A549 (cell line): ENCODE data around the gene CCL1.

Source experiments
- BHLHE40 ChIP-seq: IDR thresholded peaks from 2 replicates; pipeline ENCODE4 v1.6.1; 2012; ENCODE audit warnings: low read depth, low read length, inconsistent platforms
- EHMT2 ChIP-seq: fragments of 200-600 bp; sonication (generic); IDR thresholded peaks from 2 replicates; pipeline ENCODE4 v1.6.1; 2016; ENCODE audit warnings: antibody characterized with exemption, low read depth, mild to moderate bottlenecking, moderate library complexity
- EP300 ChIP-seq, 2 experiments: fragments of >200 bp; sonication (Bioruptor Twin); formaldehyde crosslinking; IDR thresholded peaks; 2 replicates in 1 of 2; 3 replicates in 1 of 2; pipeline ENCODE4 v1.6.1; 2016 to 2017
- FOXS1 ChIP-seq: fragments of 250-450 bp; sonication (Bioruptor Pico); IDR thresholded peaks from 2 replicates; pipeline ENCODE4 v1.5.0; 2020; ENCODE audit warnings: mild to moderate bottlenecking, moderate library complexity
- HDAC2 ChIP-seq: fragments of 200-600 bp; sonication (generic); IDR thresholded peaks from 2 replicates; pipeline ENCODE4 v1.6.1; 2016
- HOXA7 ChIP-seq: fragments of 250-450 bp; sonication (Bioruptor Pico); IDR thresholded peaks from 2 replicates; pipeline ENCODE4 v1.5.0; 2020; ENCODE audit warnings: mild to moderate bottlenecking, moderate library complexity
- POLR2A ChIP-seq: IDR thresholded peaks from 2 replicates; pipeline ENCODE4 v1.6.1; 2012; ENCODE audit warnings: mild to moderate bottlenecking, low read length
- RFX5 ChIP-seq: fragments of 450-650 bp; IDR thresholded peaks from 2 replicates; pipeline ENCODE4 v1.7.1; 2014; ENCODE audit warnings: antibody characterized with exemption, mild to moderate bottlenecking, moderate library complexity
- TF ChIP-seq, protein P1 (sequence below): fragments of 200-600 bp; sonication (generic); IDR thresholded peaks from 2 replicates; pipeline ENCODE4 v1.6.1; 2016; ENCODE audit warnings: antibody characterized with exemption, mild to moderate bottlenecking, moderate library complexity
- TF ChIP-seq, protein P2 (sequence below): fragments of >200 bp; sonication (Bioruptor Twin); formaldehyde crosslinking; IDR thresholded peaks from 3 replicates; pipeline ENCODE4 v1.5.1; 2016
- TF ChIP-seq, protein P3 (sequence below): fragments of 150-350 bp; IDR thresholded peaks from 2 replicates; pipeline ENCODE4 v1.6.1; 2014; ENCODE audit warnings: low read depth, mild to moderate bottlenecking, low read length

GRCh38 chr17:34389126-34389750 is 26.2 kb upstream of the CCL1 start:
- TF ChIP-seq, protein P1, sequence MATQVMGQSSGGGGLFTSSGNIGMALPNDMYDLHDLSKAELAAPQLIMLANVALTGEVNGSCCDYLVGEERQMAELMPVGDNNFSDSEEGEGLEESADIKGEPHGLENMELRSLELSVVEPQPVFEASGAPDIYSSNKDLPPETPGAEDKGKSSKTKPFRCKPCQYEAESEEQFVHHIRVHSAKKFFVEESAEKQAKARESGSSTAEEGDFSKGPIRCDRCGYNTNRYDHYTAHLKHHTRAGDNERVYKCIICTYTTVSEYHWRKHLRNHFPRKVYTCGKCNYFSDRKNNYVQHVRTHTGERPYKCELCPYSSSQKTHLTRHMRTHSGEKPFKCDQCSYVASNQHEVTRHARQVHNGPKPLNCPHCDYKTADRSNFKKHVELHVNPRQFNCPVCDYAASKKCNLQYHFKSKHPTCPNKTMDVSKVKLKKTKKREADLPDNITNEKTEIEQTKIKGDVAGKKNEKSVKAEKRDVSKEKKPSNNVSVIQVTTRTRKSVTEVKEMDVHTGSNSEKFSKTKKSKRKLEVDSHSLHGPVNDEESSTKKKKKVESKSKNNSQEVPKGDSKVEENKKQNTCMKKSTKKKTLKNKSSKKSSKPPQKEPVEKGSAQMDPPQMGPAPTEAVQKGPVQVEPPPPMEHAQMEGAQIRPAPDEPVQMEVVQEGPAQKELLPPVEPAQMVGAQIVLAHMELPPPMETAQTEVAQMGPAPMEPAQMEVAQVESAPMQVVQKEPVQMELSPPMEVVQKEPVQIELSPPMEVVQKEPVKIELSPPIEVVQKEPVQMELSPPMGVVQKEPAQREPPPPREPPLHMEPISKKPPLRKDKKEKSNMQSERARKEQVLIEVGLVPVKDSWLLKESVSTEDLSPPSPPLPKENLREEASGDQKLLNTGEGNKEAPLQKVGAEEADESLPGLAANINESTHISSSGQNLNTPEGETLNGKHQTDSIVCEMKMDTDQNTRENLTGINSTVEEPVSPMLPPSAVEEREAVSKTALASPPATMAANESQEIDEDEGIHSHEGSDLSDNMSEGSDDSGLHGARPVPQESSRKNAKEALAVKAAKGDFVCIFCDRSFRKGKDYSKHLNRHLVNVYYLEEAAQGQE: no peak
- TF ChIP-seq, protein P2, sequence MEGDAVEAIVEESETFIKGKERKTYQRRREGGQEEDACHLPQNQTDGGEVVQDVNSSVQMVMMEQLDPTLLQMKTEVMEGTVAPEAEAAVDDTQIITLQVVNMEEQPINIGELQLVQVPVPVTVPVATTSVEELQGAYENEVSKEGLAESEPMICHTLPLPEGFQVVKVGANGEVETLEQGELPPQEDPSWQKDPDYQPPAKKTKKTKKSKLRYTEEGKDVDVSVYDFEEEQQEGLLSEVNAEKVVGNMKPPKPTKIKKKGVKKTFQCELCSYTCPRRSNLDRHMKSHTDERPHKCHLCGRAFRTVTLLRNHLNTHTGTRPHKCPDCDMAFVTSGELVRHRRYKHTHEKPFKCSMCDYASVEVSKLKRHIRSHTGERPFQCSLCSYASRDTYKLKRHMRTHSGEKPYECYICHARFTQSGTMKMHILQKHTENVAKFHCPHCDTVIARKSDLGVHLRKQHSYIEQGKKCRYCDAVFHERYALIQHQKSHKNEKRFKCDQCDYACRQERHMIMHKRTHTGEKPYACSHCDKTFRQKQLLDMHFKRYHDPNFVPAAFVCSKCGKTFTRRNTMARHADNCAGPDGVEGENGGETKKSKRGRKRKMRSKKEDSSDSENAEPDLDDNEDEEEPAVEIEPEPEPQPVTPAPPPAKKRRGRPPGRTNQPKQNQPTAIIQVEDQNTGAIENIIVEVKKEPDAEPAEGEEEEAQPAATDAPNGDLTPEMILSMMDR: no peak
- TF ChIP-seq, protein P3, sequence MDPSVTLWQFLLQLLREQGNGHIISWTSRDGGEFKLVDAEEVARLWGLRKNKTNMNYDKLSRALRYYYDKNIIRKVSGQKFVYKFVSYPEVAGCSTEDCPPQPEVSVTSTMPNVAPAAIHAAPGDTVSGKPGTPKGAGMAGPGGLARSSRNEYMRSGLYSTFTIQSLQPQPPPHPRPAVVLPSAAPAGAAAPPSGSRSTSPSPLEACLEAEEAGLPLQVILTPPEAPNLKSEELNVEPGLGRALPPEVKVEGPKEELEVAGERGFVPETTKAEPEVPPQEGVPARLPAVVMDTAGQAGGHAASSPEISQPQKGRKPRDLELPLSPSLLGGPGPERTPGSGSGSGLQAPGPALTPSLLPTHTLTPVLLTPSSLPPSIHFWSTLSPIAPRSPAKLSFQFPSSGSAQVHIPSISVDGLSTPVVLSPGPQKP: no peak
- TF ChIP-seq BHLHE40 (no peak), RFX5 (no peak), POLR2A (no peak), HDAC2 (no peak), EHMT2 (no peak), FOXS1 (CRISPR knock-in tag) (no peak), EP300 (IDR thresholded peaks at IDR 0.05) (no peak), HOXA7 (CRISPR knock-in tag) (no peak)
